Measurements from ENCODE around the gene UBP1. TPM values are rescaled to one million over a fixed set of nuclear protein-coding genes. Genes with fewer than 3 reads are reported as not detected.

Gene UBP1
- total and polyA plus RNA-seq, 9 of the 15 experiments (the other 6 are each of a cell fraction or from before 2014, with no cell fraction given): 13.6 to 143 (median 79.6) TPM

- TF ChIP-seq PURB (CRISPR knock-in tag; IDR thresholded peaks at IDR 0.05; ENCODE audit: low read depth) (no peak), GTF3C2 (IDR thresholded peaks at IDR 0.05; ENCODE audit: borderline replicate concordance, extremely low read depth, insufficient read length) (no peak), MYBL2 (IDR thresholded peaks at IDR 0.05; ENCODE audit: low read depth) (no peak), MYBL2 (CRISPR knock-in tag; IDR thresholded peaks at IDR 0.05; ENCODE audit: borderline replicate concordance) (no peak), CBFB (CRISPR knock-in tag; IDR thresholded peaks at IDR 0.05) (no peak), ZNF316 (IDR thresholded peaks at IDR 0.05) (peak; percentile 58), CHCHD3 (CRISPR knock-in tag; IDR thresholded peaks at IDR 0.05) (no peak), ATF1 (CRISPR knock-in tag; IDR thresholded peaks at IDR 0.05) (no peak), ATF1 (tag; IDR thresholded peaks at IDR 0.05) (no peak), SAFB2 (IDR thresholded peaks at IDR 0.05; ENCODE audit: borderline replicate concordance, low read depth, low read length, severe bottlenecking) (no peak)
Measured at GRCh38 chr3:33339758-33340157, 100.4 kb downstream of the UBP1 start (continued).
